ENCODE data around the gene DCAF5.

DNA sequence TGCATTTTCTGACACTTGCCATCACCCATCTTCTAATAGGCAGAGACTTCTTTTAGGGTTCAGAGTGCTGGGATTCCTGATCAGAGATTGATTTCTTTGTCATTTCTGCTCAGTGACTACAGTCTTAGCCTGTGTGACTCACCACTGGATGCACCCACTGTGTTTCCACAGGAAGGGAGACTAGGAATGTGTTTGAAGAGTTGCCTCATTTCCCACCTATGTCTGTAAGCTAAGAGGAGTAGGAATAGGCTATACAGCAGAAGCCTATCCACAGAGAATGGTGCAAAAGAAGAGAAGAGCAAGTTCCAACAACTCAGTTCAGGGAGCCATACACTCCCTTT lies 113.7 kb downstream of the DCAF5 start:
- no peak for TF ChIP-seq CTCF (IDR thresholded peaks at IDR 0.05)
- TF ChIP-seq POLR2AphosphoS5 (IDR thresholded peaks at IDR 0.05): no peak
